Measurements from ENCODE around the gene SORT1.

GRCh38 chr1:109327285-109327684, 70.4 kb downstream of the SORT1 start:
- TF ChIP-seq POLR2A (IDR thresholded peaks at IDR 0.05) (no peak), CTCF (IDR thresholded peaks at IDR 0.05) (no peak)
